Skeletal muscle satellite cell (primary cell): ENCODE results near the gene RIC8B.

ENCODE experiments used
- H3K27me3 ChIP-seq: 2 replicates; pipeline ENCODE4 v1.7.0; 2013; ENCODE audit warnings: low read length; ENCODE audit not compliant: control insufficient read depth, insufficient read depth
- H3K36me3 ChIP-seq: 2 replicates; pipeline ENCODE4 v1.7.0; 2013; ENCODE audit warnings: mild to moderate bottlenecking, control low read depth, low read length; ENCODE audit not compliant: insufficient read depth
- H3K4me1 ChIP-seq: 2 replicates; pipeline ENCODE4 v1.7.0; 2013; ENCODE audit warnings: low read length; ENCODE audit not compliant: control insufficient read depth, insufficient read depth
- H3K4me2 ChIP-seq: 2 replicates; pipeline ENCODE4 v1.7.0; 2013; ENCODE audit warnings: mild to moderate bottlenecking, low read length
- H3K4me3 ChIP-seq: 2 replicates; pipeline ENCODE4 v1.7.0; 2013; ENCODE audit warnings: low read length
- H3K9ac ChIP-seq: 2 replicates; pipeline ENCODE4 v1.7.0; 2013; ENCODE audit warnings: mild to moderate bottlenecking, low read depth, low read length, moderate library complexity
- H3K9me3 ChIP-seq: replicated peaks from 2 replicates; pipeline ENCODE4 v1.7.0; 2013; ENCODE audit warnings: mild to moderate bottlenecking, control low read depth, low read length

The RIC8B gene

DNA sequence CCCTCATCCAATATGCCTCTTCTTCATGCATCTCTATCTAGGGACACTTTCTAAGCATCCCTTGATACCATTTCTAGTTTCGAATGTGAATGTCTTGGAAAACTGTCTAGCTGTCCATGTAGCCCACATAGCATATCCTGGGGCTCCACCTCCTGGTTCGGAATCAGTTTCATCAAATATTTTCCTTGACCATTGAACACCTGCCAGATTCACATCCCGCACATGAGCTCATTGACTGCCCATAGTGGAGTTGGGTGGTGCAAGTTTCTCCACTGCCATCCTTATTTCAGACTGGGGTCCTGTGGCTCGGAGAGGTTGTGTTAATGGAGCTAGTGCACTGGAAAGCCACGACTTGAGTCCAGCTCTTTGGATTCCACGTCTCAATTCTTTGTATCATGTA is 122.6 kb downstream of the RIC8B start:
- no peaks in the 10 kb centered on the region for H3K36me3 ChIP-seq
- no peaks in the 10 kb centered on the region for H3K9me3 ChIP-seq
- H3K4me2 ChIP-seq: no peak overlapping the region
- H3K9ac ChIP-seq: no peak overlapping the region
- H3K4me3 ChIP-seq: no peak overlapping the region
- no peaks in the 10 kb centered on the region for H3K27me3 ChIP-seq
- no peaks in the 10 kb centered on the region for H3K4me1 ChIP-seq

DNA sequence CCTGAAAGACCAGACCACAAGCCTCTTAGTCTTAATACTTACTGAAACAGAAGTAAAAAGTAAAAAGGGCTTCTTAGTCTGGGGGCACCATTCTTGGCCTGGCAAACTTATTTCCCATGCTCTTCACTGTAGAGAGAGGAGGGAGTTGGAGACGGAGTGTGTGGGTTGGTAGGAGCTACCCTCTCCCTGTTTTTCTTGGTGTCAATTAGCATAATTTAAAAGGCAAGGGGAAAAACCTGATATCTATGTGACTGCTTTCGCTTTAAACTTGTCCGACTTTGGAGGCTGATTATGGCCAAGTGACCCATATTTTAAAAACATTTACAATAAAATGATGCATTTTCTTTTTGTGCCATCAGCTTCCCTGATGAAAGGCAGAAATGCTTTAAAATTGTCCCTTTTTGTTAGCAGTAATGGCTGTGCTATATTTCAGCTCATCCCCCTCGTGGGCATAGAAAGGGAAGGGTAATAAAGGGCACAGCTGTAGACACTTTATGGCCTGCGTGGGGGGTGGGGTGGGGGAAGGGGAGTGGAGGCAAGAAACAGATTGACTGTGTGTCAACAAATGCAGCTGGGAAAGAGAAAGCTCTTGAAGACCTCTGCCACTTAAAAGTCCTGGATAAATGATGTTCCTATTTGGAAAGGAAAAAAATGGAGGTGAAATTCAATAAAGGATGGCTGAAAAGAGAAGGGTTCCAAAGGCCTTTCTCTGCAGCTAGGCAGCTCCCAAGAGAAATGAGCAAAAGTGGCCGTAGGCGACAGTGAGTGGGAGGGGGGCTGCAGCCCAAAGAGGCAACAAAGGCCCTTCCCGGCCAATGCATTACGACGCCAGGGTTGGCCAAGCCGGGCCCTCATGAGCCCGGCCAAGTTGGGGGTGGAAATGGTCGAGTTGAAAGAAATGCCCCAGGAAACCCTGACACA is 123.8 kb downstream of the RIC8B start:
- Histone ChIP-seq H3K4me1 (no peaks in the 10 kb centered on the region), H3K27me3 (peaks cover 5% of the 10 kb centered on the region), H3K36me3 (no peaks in the 10 kb centered on the region), H3K9me3 (no peaks in the 10 kb centered on the region), H3K4me2 (peak overlapping the region; percentile 29), H3K9ac (no peak overlapping the region), H3K4me3 (no peak overlapping the region)

DNA sequence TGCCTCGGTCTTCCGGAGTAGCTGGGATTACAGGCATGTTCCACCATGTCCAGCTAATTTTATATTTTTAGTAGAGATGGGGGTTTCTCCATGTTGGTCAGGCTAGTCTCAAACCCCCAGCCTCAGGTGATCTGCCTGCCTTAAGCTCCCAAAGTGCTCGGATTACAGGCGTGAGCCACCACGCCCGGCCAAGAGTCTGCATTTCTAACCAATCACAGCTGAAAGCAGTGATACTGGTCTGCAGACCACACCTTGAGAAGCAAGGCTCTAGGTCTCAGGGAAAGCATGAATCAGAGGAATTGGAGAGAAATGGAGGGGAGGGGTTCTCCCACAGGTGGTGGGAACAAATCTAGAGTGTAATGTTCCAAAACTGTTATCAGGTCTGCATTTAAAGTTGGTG is 126.1 kb downstream of the RIC8B start:
- H3K4me2 ChIP-seq: no peak overlapping the region
- no peak overlapping the region for H3K9ac ChIP-seq
- H3K27me3 ChIP-seq: peaks cover 5% of the 10 kb centered on the region
- no peaks in the 10 kb centered on the region for H3K9me3 ChIP-seq
- H3K4me3 ChIP-seq: no peak overlapping the region
- no peaks in the 10 kb centered on the region for H3K36me3 ChIP-seq
- H3K4me1 ChIP-seq: no peaks in the 10 kb centered on the region

DNA sequence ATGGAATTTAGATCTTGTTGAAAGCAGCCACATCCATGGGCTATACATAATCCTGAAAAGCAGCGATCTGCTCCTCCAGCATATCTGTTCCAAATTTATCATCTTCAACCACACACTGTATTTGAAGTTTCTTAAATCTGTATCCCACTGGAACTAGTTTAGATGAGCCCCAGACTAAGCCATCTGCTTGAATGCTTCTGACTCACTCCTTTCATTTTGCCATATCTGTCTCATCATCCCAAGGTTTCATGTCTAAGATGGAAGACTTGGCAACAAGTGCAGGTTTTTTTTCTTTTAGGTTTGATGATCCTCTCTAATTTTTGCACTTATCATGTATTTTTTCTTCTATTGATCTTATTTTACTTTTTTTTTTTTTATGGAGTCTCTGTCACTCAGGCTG is 126.8 kb downstream of the RIC8B start:
- Histone ChIP-seq H3K4me1 (no peaks in the 10 kb centered on the region), H3K36me3 (no peaks in the 10 kb centered on the region), H3K4me3 (no peak overlapping the region), H3K27me3 (peaks cover 5% of the 10 kb centered on the region), H3K9ac (no peak overlapping the region), H3K4me2 (no peak overlapping the region), H3K9me3 (no peaks in the 10 kb centered on the region)

DNA sequence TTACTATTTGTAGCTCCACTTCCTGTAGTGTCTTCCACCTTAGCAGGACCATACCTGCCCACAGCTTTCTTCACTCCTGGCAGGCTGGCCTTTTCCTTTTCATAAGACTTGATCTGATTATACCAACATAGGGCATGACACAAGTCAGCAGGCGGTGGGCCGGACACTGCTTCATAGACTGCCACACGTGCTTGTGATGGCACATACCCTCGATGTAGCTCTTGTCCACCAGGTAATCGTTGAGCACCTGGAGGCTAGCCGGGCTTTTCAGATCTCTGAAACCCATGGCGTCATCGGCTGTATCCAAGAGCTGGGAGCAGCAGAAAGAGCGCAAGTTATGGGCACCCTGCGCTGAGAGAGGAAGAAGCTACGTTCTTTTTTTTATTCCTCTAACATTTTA is 127.6 kb downstream of the RIC8B start:
- no peaks in the 10 kb centered on the region for H3K36me3 ChIP-seq
- H3K27me3 ChIP-seq: peaks cover 8% of the 10 kb centered on the region
- H3K4me3 ChIP-seq: no peak overlapping the region
- H3K4me1 ChIP-seq: no peaks in the 10 kb centered on the region
- H3K9ac ChIP-seq: no peak overlapping the region
- H3K9me3 ChIP-seq: no peaks in the 10 kb centered on the region
- H3K4me2 ChIP-seq: no peak overlapping the region

DNA sequence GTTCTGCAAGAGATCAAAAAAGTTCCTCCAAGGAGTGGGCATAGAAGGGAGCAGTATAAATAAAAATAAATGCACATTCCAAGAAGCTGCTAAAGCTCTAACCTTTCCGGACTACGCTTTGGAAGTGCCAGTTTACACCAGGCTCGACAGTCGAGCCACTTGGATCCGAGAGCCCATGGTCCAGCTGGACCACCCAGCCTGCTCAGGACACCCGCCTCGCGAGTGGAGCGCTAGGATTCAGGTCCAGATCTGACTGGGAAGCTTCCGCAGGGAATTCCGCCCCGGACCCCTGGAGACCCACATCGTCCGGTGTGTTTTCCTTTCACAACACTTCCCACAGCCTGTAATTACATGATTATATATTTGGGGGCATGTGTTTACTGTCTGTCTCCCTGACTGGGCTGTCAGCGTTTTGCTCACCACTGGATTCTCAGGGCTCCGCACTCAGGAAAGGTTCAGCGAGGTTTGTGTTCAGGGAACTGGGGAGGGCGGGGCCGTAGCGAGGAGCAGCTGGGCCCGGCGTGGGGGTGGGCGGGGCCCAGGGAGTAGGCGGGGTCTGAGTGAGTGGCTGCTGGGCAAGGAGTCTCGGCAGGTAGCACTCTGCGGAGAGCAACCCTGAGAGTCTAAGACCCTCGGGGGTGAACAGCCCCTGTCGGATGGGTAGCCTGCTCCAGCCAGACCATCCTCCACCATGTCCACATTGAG is 128.9 kb downstream of the RIC8B start:
- Histone ChIP-seq H3K4me2 (peak overlapping the region; percentile 84), H3K36me3 (no peaks in the 10 kb centered on the region), H3K27me3 (peaks cover 13% of the 10 kb centered on the region), H3K9ac (peak overlapping the region; percentile 57), H3K4me3 (peak overlapping the region; percentile 64), H3K9me3 (no peaks in the 10 kb centered on the region), H3K4me1 (no peaks in the 10 kb centered on the region)

DNA sequence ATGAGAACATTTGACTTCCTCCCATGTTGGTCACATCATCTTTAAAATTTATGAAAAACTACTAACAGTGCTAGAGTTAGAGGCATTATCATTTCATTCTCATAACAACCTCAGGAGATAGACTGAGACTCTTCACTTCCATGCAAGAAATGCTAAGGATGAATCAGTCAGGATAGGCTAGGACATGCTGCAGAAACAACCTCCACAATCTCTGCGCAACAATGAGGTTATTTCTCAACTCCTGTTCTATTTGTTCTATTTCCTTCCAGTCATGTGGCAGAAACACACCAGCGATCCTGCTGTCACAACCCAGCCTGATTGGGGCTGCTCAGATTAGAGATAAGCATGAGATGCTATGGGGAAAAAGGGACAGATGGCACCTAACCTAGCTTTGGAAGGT is 132.2 kb downstream of the RIC8B start:
- H3K27me3 ChIP-seq: peaks cover 13% of the 10 kb centered on the region

DNA sequence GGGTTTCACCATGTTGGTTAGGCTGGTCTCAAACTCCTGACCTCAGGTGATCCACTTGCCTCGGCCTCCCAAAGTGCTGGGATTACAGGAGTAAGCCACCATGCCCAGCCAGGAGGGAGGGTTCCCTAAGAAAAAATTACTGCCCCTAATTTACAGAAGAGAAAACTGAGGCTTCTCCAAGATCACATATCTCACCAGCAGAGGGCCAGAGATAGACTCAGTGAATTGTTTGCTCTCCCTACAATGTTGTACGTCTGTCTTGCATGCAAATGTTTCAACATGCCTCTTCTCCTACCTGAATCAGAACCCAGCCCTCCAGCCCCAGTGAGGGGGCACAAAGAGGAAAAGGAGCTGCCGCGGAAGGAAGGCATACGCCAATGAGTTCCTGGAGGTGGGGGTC is 132.9 kb downstream of the RIC8B start:
- no peak overlapping the region for H3K4me2 ChIP-seq
- H3K9me3 ChIP-seq: no peaks in the 10 kb centered on the region
- H3K36me3 ChIP-seq: no peaks in the 10 kb centered on the region
- no peak overlapping the region for H3K9ac ChIP-seq
- no peak overlapping the region for H3K4me3 ChIP-seq
- no peaks in the 10 kb centered on the region for H3K4me1 ChIP-seq
- peaks cover 11% of the 10 kb centered on the region for H3K27me3 ChIP-seq

More for the DNA sequence above, 132.2 kb downstream of the RIC8B start:
- H3K4me1 ChIP-seq: no peaks in the 10 kb centered on the region
- H3K36me3 ChIP-seq: no peaks in the 10 kb centered on the region
- no peak overlapping the region for H3K4me2 ChIP-seq
- no peak overlapping the region for H3K9ac ChIP-seq
- no peak overlapping the region for H3K4me3 ChIP-seq
- H3K9me3 ChIP-seq: no peaks in the 10 kb centered on the region

DNA sequence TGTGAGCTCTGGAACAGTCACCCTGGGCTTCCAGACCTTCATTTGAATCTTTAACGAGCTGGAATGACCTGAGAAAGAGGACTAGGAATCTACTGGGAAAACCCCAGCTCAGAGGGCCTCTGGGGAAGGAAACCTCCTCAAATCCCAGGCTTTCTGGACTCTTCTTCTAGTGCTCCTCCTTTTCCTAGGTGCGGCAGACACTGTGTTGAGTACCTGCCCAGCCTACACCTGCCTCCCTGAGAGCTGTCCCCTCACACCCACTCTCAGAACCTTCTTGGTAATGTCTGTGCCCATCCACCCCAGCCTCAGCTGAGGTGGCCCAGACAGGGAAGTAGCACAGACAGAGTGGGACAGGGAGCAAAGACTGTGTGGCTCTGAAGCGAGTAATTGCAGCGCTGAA is 133.4 kb downstream of the RIC8B start:
- no peak overlapping the region for H3K4me2 ChIP-seq
- no peak overlapping the region for H3K4me3 ChIP-seq
- H3K9ac ChIP-seq: no peak overlapping the region
- no peaks in the 10 kb centered on the region for H3K4me1 ChIP-seq
- H3K27me3 ChIP-seq: peaks cover 13% of the 10 kb centered on the region
- H3K36me3 ChIP-seq: no peaks in the 10 kb centered on the region
- no peaks in the 10 kb centered on the region for H3K9me3 ChIP-seq

DNA sequence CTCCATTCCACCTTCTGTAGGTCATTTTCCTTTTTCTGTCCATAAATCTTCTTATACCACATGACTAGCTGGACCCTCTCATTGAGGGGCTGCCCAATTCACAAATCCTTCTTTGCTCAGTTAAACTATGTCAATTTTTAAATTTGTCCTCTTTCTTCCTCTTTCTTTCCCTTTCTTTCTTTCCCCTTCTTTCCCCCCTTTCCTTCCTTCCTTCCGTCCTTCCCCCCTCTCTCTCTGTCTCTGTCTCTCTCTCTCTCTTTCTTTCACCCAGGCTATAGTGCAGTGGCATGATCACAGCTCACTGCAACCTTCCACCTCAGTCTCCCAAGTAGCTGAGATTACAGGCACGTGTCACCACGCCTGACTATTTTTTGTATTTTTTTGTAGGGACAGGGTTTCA is 134.1 kb downstream of the RIC8B start:
- no peaks in the 10 kb centered on the region for H3K9me3 ChIP-seq
- H3K4me1 ChIP-seq: no peaks in the 10 kb centered on the region
- no peaks in the 10 kb centered on the region for H3K36me3 ChIP-seq
- peaks cover 13% of the 10 kb centered on the region for H3K27me3 ChIP-seq
- H3K4me3 ChIP-seq: no peak overlapping the region
- no peak overlapping the region for H3K9ac ChIP-seq
- H3K4me2 ChIP-seq: no peak overlapping the region

DNA sequence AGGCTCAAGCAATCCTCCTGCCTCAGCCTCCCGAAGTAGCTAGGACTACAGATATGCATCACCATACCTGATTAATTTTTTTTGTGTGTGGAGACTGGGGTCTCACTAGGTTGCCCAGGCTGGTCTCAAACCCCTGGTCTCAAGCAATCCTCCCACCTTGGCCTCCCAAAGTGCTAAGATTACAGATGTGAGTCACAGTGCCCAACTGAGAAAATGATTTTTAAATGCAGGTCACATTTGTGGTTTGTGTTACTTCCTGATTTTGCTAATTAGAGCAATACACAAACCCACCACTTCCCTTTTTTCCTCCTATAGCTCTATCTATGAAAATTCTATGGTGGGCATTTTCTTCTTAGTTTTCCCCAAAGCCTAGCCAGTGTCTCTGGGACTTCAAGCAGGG is 135.7 kb downstream of the RIC8B start:
- Histone ChIP-seq H3K4me1 (no peaks in the 10 kb centered on the region), H3K9ac (no peak overlapping the region), H3K9me3 (no peaks in the 10 kb centered on the region), H3K36me3 (no peaks in the 10 kb centered on the region), H3K27me3 (peaks cover 13% of the 10 kb centered on the region), H3K4me3 (no peak overlapping the region), H3K4me2 (no peak overlapping the region)
